Endothelial cell of umbilical vein (primary cell): ENCODE results near the gene HTR3E. TPM values are rescaled to one million over a fixed set of nuclear protein-coding genes. Genes with fewer than 3 reads are reported as not detected.

Experiments
- BruUV-seq: library from RNA; stranded (reverse); fragments of 400-500 nt; replicated peaks from 2 replicates; lab custom pipeline; 2021; lab: Mats Ljungman, UMichigan
- CTCF ChIA-PET: fragments of 300-600, 350-600 bp; sonication (Branson Sonifier 250); formaldehyde crosslinking; loops from one replicate; lab custom pipeline; 2021; ENCODE audit warnings: antibody characterized with exemption, inconsistent platforms; lab: Charles Lee
- POLR2A ChIA-PET: fragments of 300-600, 350-600 bp; sonication (Branson Sonifier 250); formaldehyde crosslinking; loops from one replicate; lab custom pipeline; 2021; ENCODE audit warnings: antibody characterized with exemption, inconsistent platforms; lab: Charles Lee
- DNase-seq: peaks from one replicate; pipeline ENCODE4 v3.0.0-alpha.2; 2011; ENCODE audit warnings: low read depth, low spot score
- FAIRE-seq: peaks from 2 replicates; lab custom pipeline; 2011; peaks lifted over from hg19 to GRCh38; lab: Jason Lieb, UNC
- H2AFZ ChIP-seq: 2 replicates; pipeline ENCODE4 v1.6.0; 2012; ENCODE audit warnings: low read depth, low read length, control low read depth, inconsistent platforms
- H3K27ac ChIP-seq: 2 replicates; pipeline ENCODE4 v1.5.1; 2011; ENCODE audit warnings: low read depth, mild to moderate bottlenecking, control low read depth, low read length, moderate library complexity; ENCODE audit not compliant: insufficient read depth
- H3K27me3 ChIP-seq, 2 experiments: 2 replicates each; pipeline versions ENCODE4 v1.6.0 to v1.6.1; 2011; ENCODE audit warnings: low read length in 2 of 2, mixed read lengths in 1 of 2; ENCODE audit not compliant: control insufficient read depth in 2 of 2, insufficient read depth in 2 of 2
- H3K36me3 ChIP-seq, 2 experiments: 2 replicates in 1 of 2; 3 replicates in 1 of 2; pipeline ENCODE4 v1.5.1; 2011; ENCODE audit warnings: low read length in 2 of 2, mild to moderate bottlenecking in 1 of 2, moderate library complexity in 1 of 2; ENCODE audit not compliant: control insufficient read depth in 2 of 2, insufficient read depth in 2 of 2; ENCODE audit errors: extremely low read depth in 1 of 2
- H3K4me1 ChIP-seq: 3 replicates; pipeline ENCODE4 v1.5.1; 2011; ENCODE audit warnings: mild to moderate bottlenecking, low read length; ENCODE audit not compliant: control insufficient read depth, insufficient read depth; ENCODE audit errors: extremely low read depth
- H3K4me2 ChIP-seq: 2 replicates; pipeline ENCODE4 v1.6.1; 2011; ENCODE audit warnings: low read length, control low read depth, mixed read lengths; ENCODE audit not compliant: insufficient read depth
- H3K4me3 ChIP-seq, 3 experiments: fragments of 200-600 bp in 1 of 3; sonication (generic), shearing (Covaris generic) in 1 of 3; replicated peaks in 1 of 3; 2 replicates each; pipeline ENCODE4 v1.5.1; 2011 to 2016; ENCODE audit warnings: control low read depth in 3 of 3, low read length in 3 of 3, mild to moderate bottlenecking in 2 of 3, inconsistent platforms in 1 of 3, low read depth in 1 of 3, moderate library complexity in 1 of 3; ENCODE audit not compliant: insufficient read depth in 1 of 3
- H3K79me2 ChIP-seq: 2 replicates; pipeline ENCODE4 v1.6.0; 2012; ENCODE audit warnings: low read length, inconsistent platforms; ENCODE audit not compliant: control insufficient read depth, insufficient read depth
- H3K9ac ChIP-seq: replicated peaks from 2 replicates; pipeline ENCODE3; 2011; ENCODE audit warnings: low read length, control low read depth; ENCODE audit not compliant: insufficient read depth; ENCODE audit errors: extremely low read depth
- H3K9me1 ChIP-seq: replicated peaks from 3 replicates; pipeline ENCODE4 v1.6.0; 2011; ENCODE audit warnings: mild to moderate bottlenecking, low read length; ENCODE audit not compliant: control insufficient read depth, insufficient read depth; ENCODE audit errors: extremely low read depth
- H3K9me3 ChIP-seq: replicated peaks from 2 replicates; pipeline ENCODE4 v1.5.1; 2012; ENCODE audit warnings: low read length, inconsistent platforms; ENCODE audit not compliant: control insufficient read depth, insufficient read depth
- H4K20me1 ChIP-seq: replicated peaks from 2 replicates; pipeline ENCODE3; 2011; ENCODE audit warnings: mild to moderate bottlenecking, low read length; ENCODE audit not compliant: control insufficient read depth, insufficient read depth; ENCODE audit errors: extremely low read depth
- EZH2 ChIP-seq: IDR thresholded peaks from 2 replicates; pipeline ENCODE4 v1.6.1; 2012; ENCODE audit warnings: borderline replicate concordance, low read depth, mild to moderate bottlenecking, moderate library complexity, low read length, inconsistent platforms; ENCODE audit not compliant: severe bottlenecking
- FOS ChIP-seq: IDR thresholded peaks from 2 replicates; pipeline ENCODE4 v1.6.1; 2011; ENCODE audit warnings: mild to moderate bottlenecking, low read length, moderate library complexity, borderline replicate concordance; ENCODE audit not compliant: insufficient read depth
- GATA2 ChIP-seq: IDR thresholded peaks from 2 replicates; pipeline ENCODE4 v1.7.0; 2011; ENCODE audit warnings: low read depth, mild to moderate bottlenecking, moderate library complexity, mixed read lengths, low read length; ENCODE audit not compliant: insufficient read length, insufficient read depth
- JUN ChIP-seq: IDR thresholded peaks from 2 replicates; pipeline ENCODE4 v1.6.1; 2011; ENCODE audit warnings: borderline replicate concordance, low read depth; ENCODE audit not compliant: insufficient read length, insufficient read depth
- MYC ChIP-seq: IDR thresholded peaks from one replicate; pipeline ENCODE4 v1.6.1; 2011; ENCODE audit warnings: mild to moderate bottlenecking, low read depth, low read length
- POLR2A ChIP-seq: IDR thresholded peaks from 2 replicates; pipeline ENCODE4 v1.6.1; 2012; ENCODE audit warnings: low read depth, mild to moderate bottlenecking, control low read depth, low read length
- POLR2AphosphoS5 ChIP-seq: IDR thresholded peaks from 2 replicates; pipeline ENCODE4 v1.6.1; 2012; ENCODE audit warnings: low read depth, mild to moderate bottlenecking, control low read depth, low read length, moderate library complexity; ENCODE audit not compliant: insufficient read depth
- dilution Hi-C: fragments of 300-500 bp; cut with MboI; formaldehyde crosslinking; loops from one replicate; pipeline ENCODE4 v1.15.0; 2019; ENCODE audit warnings: low sequenced_read_pairs; ENCODE audit not compliant: extremely low pct_ligation_motif_present
- intact Hi-C: fragments of 100-400 bp; cut with micrococcal nuclease; formaldehyde crosslinking; loops from one replicate; pipeline ENCODE4 v1.10.0; 2022
- polyA plus RNA-seq, 4 experiments: library from polyadenylated mRNA; depleted of rRNA in 3 of 4; stranded (reverse) in 3 of 4; unstranded in 1 of 4; fragments of >200 nt; gene quantifications; 2 replicates each; pipeline versions ENCODE4 v1.2.1 to v1.2.3, GENCODE V29; 2011 to 2012; ENCODE audit warnings: missing spikeins in 1 of 4
- total RNA-seq: library from RNA; stranded (reverse); gene quantifications from 2 replicates; pipeline ENCODE4 v1.2.3, GENCODE V29; 2021
- TF ChIP-seq, protein P1 (sequence below), 2 donors: IDR thresholded peaks; 1 replicate in 1 of 2; 2 replicates in 1 of 2; pipeline ENCODE4 v1.5.1; 2011; ENCODE audit warnings: low read length in 2 of 2, mild to moderate bottlenecking in 2 of 2, moderate library complexity in 2 of 2, control low read depth in 1 of 2, inconsistent platforms in 1 of 2, low read depth in 1 of 2; ENCODE audit not compliant: insufficient read depth in 1 of 2; ENCODE audit errors: extremely low read depth in 1 of 2
- TF ChIP-seq, protein P2 (sequence below): IDR thresholded peaks from 2 replicates; pipeline ENCODE4 v1.6.1; 2011; ENCODE audit not compliant: insufficient read depth, insufficient read length

The HTR3E gene
- total and polyA plus RNA-seq, 2 donors (not counting 3 experiments of a cell fraction or from before 2014, with no cell fraction given): not detected

DNA sequence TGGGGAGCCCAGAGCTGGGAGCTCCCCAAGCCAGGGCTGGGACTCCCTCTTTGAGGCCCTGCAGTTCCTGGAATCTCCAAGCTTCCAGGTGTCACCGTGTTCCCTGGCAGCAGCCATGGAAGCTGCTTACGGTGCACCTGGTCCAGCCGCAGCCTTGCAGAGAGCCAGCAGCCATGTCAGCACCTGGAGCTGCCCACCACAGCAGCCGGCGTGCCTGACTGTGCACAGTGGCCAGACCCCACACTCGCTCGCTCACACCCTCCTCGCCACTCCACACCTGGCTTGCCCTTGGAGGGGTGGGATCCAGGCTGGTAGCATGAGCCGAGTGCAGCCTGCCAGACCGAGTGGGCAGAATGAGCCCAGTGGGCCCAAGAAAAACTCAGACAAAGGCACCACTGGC is 14.8 kb upstream of the HTR3E start:
- Histone ChIP-seq H3K79me2 (no peaks in the 10 kb centered on the region), H3K4me3 (no peak overlapping the region), H3K36me3 (no peaks in the 10 kb centered on the region), H3K9ac (no peak overlapping the region), H3K27me3 (no peaks in the 10 kb centered on the region), H4K20me1 (no peaks in the 10 kb centered on the region), H3K4me2 (no peak overlapping the region), H3K9me1 (no peaks in the 10 kb centered on the region), H2AFZ (no peak overlapping the region), H3K9me3 (no peaks in the 10 kb centered on the region), H3K27ac (no peak overlapping the region), H3K4me1 (peaks cover 5% of the 10 kb centered on the region)
- intact Hi-C loops: no loop called here
- no peak for DNase-seq
- BruUV-seq: no TSS peak
- FAIRE-seq: no peak
- CTCF ChIA-PET: no interaction called here
- POLR2A ChIA-PET: interaction anchor here (1.0 kb wide), 1 partner anchor 92 kb away, joined by 5 read pairs; no protein-coding TSS in a partner anchor
- TF ChIP-seq MYC (no peak), POLR2A (no peak), POLR2AphosphoS5 (no peak), FOS (no peak), GATA2 (no peak), JUN (no peak), EZH2 (no peak)
- TF ChIP-seq, protein P1, sequence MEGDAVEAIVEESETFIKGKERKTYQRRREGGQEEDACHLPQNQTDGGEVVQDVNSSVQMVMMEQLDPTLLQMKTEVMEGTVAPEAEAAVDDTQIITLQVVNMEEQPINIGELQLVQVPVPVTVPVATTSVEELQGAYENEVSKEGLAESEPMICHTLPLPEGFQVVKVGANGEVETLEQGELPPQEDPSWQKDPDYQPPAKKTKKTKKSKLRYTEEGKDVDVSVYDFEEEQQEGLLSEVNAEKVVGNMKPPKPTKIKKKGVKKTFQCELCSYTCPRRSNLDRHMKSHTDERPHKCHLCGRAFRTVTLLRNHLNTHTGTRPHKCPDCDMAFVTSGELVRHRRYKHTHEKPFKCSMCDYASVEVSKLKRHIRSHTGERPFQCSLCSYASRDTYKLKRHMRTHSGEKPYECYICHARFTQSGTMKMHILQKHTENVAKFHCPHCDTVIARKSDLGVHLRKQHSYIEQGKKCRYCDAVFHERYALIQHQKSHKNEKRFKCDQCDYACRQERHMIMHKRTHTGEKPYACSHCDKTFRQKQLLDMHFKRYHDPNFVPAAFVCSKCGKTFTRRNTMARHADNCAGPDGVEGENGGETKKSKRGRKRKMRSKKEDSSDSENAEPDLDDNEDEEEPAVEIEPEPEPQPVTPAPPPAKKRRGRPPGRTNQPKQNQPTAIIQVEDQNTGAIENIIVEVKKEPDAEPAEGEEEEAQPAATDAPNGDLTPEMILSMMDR (IDR thresholded peaks at IDR 0.05; ENCODE audit: extremely low read depth in 1 of 2, insufficient read depth in 1 of 2, low read depth in 1 of 2, low read length in 2 of 2): no peak
- TF ChIP-seq, protein P2, sequence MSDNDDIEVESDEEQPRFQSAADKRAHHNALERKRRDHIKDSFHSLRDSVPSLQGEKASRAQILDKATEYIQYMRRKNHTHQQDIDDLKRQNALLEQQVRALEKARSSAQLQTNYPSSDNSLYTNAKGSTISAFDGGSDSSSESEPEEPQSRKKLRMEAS: no peak
- dilution Hi-C loops: no loop called here
